GM23338 (cell line): ENCODE data around the gene LTBR. TPM values are rescaled to one million over a fixed set of nuclear protein-coding genes. Genes with fewer than 3 reads are reported as not detected.
A peak's percentile ranks its signal among the peaks of the same experiment; 100 is the strongest.

Experiments
- ATAC-seq: fragments of 200-7000 bp; cut with Tn5 transposase; 3 replicates; pipeline ENCODE4 v1.9.1; 2020
- DNase-seq: peaks from one replicate; pipeline ENCODE4 v3.0.0-alpha.2; 2015; ENCODE audit warnings: low spot score
- H2AFZ ChIP-seq: fragments of 200-600 bp; sonication (generic); 2 replicates; pipeline ENCODE4 v1.8.0; 2016; ENCODE audit warnings: antibody characterized with exemption, mild to moderate bottlenecking, moderate library complexity
- H3F3A ChIP-seq: fragments of 200-600 bp; sonication (generic); replicated peaks from 2 replicates; pipeline ENCODE4 v1.8.0; 2017; ENCODE audit warnings: antibody characterized with exemption, mixed run types, low read depth
- H3K27ac ChIP-seq: fragments of 200-600 bp; sonication (generic); 2 replicates; pipeline ENCODE4 v1.6.1; 2016; ENCODE audit warnings: low read depth
- H3K27me3 ChIP-seq: fragments of 200-600 bp; sonication (generic); 2 replicates; pipeline ENCODE4 v1.8.0; 2016; ENCODE audit warnings: mild to moderate bottlenecking, mixed run types, moderate library complexity; ENCODE audit not compliant: insufficient read depth
- H3K36me3 ChIP-seq: fragments of 200-600 bp; sonication (generic); 2 replicates; pipeline ENCODE4 v1.8.0; 2016; ENCODE audit warnings: mild to moderate bottlenecking; ENCODE audit not compliant: insufficient read depth
- H3K4me1 ChIP-seq: fragments of 200-600 bp; sonication (generic); 2 replicates; pipeline ENCODE4 v1.8.0; 2016; ENCODE audit warnings: mild to moderate bottlenecking, moderate library complexity; ENCODE audit not compliant: insufficient read depth
- H3K4me2 ChIP-seq: fragments of 200-600 bp; sonication (generic); 2 replicates; pipeline ENCODE4 v1.7.1; 2017; ENCODE audit warnings: mixed run types
- H3K4me3 ChIP-seq: fragments of 200-600 bp; sonication (generic); 2 replicates; pipeline ENCODE4 v1.6.1; 2016; ENCODE audit warnings: mixed run types
- H3K79me2 ChIP-seq: fragments of 200-600 bp; sonication (generic); replicated peaks from 2 replicates; pipeline ENCODE4 v1.8.0; 2017; ENCODE audit warnings: mild to moderate bottlenecking; ENCODE audit not compliant: insufficient read depth
- H3K9me2 ChIP-seq: fragments of 200-600 bp; sonication (generic); 2 replicates; pipeline ENCODE4 v1.8.0; 2017; ENCODE audit not compliant: insufficient read depth
- H4K20me1 ChIP-seq: fragments of 200-600 bp; sonication (generic); replicated peaks from 2 replicates; pipeline ENCODE4 v1.8.0; 2017; ENCODE audit warnings: mild to moderate bottlenecking; ENCODE audit not compliant: insufficient read depth
- H3K27ac Mint-ChIP-seq: 2 replicates; pipeline ENCODE4 v1.8.0; 2020; ENCODE audit warnings: inconsistent platforms, mild to moderate bottlenecking, moderate library complexity, mixed read lengths
- H3K27me3 Mint-ChIP-seq: 3 replicates; pipeline ENCODE4 v1.8.0; 2022; ENCODE audit warnings: low read depth, mild to moderate bottlenecking, moderate library complexity, mixed read lengths, inconsistent platforms; ENCODE audit not compliant: insufficient read depth, poor library complexity
- H3K36me3 Mint-ChIP-seq: 3 replicates; pipeline ENCODE4 v1.8.0; 2021; ENCODE audit warnings: low read depth, mild to moderate bottlenecking, inconsistent platforms, moderate library complexity, mixed read lengths
- H3K4me1 Mint-ChIP-seq: 3 replicates; pipeline ENCODE4 v1.8.0; 2020; ENCODE audit warnings: mild to moderate bottlenecking, inconsistent platforms, mixed read lengths
- H3K4me3 Mint-ChIP-seq: 3 replicates; pipeline ENCODE4 v1.8.0; 2021; ENCODE audit warnings: moderate library complexity, mild to moderate bottlenecking, inconsistent platforms, mixed read lengths
- H3K9me3 Mint-ChIP-seq: 3 replicates; pipeline ENCODE4 v1.8.0; 2020; ENCODE audit warnings: moderate library complexity, mild to moderate bottlenecking, inconsistent platforms, mixed read lengths
- CREB1 ChIP-seq: fragments of 250-450 bp; sonication (Bioruptor Pico); IDR thresholded peaks from 2 replicates; pipeline ENCODE4 v1.5.0; 2020; ENCODE audit warnings: low read depth, mild to moderate bottlenecking, moderate library complexity
- CTCF ChIP-seq, 2 experiments: fragments of 200-600 bp in 1 of 2; sonication (generic) in 1 of 2; conservative IDR thresholded peaks; 2 replicates each; pipeline versions ENCODE4 v1.5.1 to v1.6.1; 2016 to 2017; ENCODE audit warnings: antibody characterized with exemption in 2 of 2, low read depth in 2 of 2, mild to moderate bottlenecking in 2 of 2, moderate library complexity in 1 of 2
- EZH2 ChIP-seq: fragments of 200-600 bp; sonication (generic); IDR thresholded peaks from one replicate; pipeline ENCODE4 v1.8.0; 2017; ENCODE audit warnings: antibody characterized with exemption, mild to moderate bottlenecking, low read depth; ENCODE audit not compliant: unreplicated experiment
- JUNB ChIP-seq: IDR thresholded peaks from one replicate; pipeline ENCODE4 v1.6.1; 2016; ENCODE audit warnings: antibody characterized with exemption; ENCODE audit not compliant: unreplicated experiment
- NANOG ChIP-seq: IDR thresholded peaks from 2 replicates; pipeline ENCODE4 v1.6.1; 2016; ENCODE audit warnings: antibody characterized with exemption, borderline replicate concordance
- POLR2AphosphoS5 ChIP-seq: IDR thresholded peaks from 2 replicates; pipeline ENCODE4 v1.6.1; 2016; ENCODE audit warnings: antibody characterized with exemption, low read depth
- STAT1 ChIP-seq: IDR thresholded peaks from one replicate; pipeline ENCODE4 v1.6.1; 2016; ENCODE audit warnings: antibody characterized with exemption; ENCODE audit not compliant: unreplicated experiment
- ZNF114 ChIP-seq: fragments of 250-450 bp; sonication (Bioruptor Pico); IDR thresholded peaks from 2 replicates; pipeline ENCODE4 v1.5.0; 2020; ENCODE audit warnings: mild to moderate bottlenecking, moderate library complexity
- ZNF331 ChIP-seq: fragments of 250-450 bp; sonication (Bioruptor Pico); IDR thresholded peaks from 2 replicates; pipeline ENCODE4 v1.5.0; 2020; ENCODE audit warnings: low read depth, mild to moderate bottlenecking, moderate library complexity
- ZNF462 ChIP-seq: fragments of 250-450 bp; sonication (Bioruptor Pico); IDR thresholded peaks from 2 replicates; pipeline ENCODE4 v1.5.0; 2020; ENCODE audit warnings: mild to moderate bottlenecking, moderate library complexity
- polyA plus RNA-seq: library from polyadenylated mRNA; unstranded; fragments of >200 nt; fragmentation: Nextera tagmentation; extraction: Ambion mirVana; gene quantifications from 2 replicates; pipeline ENCODE4 v1.2.1, GENCODE V29; 2016
- total RNA-seq: library from RNA; depleted of rRNA; stranded (reverse); fragments of >200 nt; shearing (Covaris generic); gene quantifications from 2 replicates; pipeline ENCODE4 v1.2.3, GENCODE V29; 2014
- TF ChIP-seq, protein P1 (sequence below): IDR thresholded peaks from one replicate; pipeline ENCODE4 v1.6.1; 2018; ENCODE audit warnings: antibody characterized with exemption; ENCODE audit not compliant: unreplicated experiment
- TF ChIP-seq, protein P2 (sequence below): IDR thresholded peaks from 2 replicates; pipeline ENCODE4 v1.6.1; 2016; ENCODE audit warnings: antibody characterized with exemption

LTBR gene
- total and polyA plus RNA-seq, 2 experiments from 2014 or later: 6.1 to 6.8 TPM

DNA sequence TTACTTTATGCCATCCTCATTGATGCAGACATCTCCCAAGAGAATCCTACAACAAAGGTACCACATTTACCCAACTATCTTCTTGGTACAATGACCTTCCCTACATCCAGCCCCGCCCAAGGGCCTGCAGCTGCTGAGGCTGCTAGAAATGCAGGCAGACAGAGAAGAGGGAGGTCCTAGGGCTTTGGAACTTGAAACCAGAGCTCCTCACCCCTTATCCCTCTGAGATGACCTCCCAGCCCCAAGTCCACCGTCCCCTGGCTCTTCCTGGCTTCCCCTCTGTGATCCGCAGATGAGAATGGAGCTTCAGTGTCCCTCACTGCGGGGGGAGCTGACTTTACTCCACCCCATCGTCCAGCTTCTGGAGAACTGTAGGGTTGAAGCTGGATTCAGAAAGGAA lies 40.4 kb upstream of the LTBR start:
- Histone ChIP-seq H3K9me2 (peaks cover 4% of the 10 kb centered on the region; the same call in 1 of the 2 replicates), H4K20me1 (0 out of 2 replicates have a peak, but pooled peaks cover 3% of the 10 kb centered on the region), H3K4me2 (0 out of 2 replicates have a peak overlapping the region, but pooled peaks have one; percentile 62), H3K36me3 (no peaks in the 10 kb centered on the region; the same call in 1 of the 2 replicates), H3K4me1 (peaks cover 45% of the 10 kb centered on the region), H2AFZ (no peak overlapping the region), H3K4me3 (no peak overlapping the region), H3K27me3 (no peaks in the 10 kb centered on the region), H3K27ac (no peak overlapping the region), H3K79me2 (peaks cover 34% of the 10 kb centered on the region), H3F3A (peaks cover 13% of the 10 kb centered on the region)
- Mint-ChIP-seq H3K36me3 (peaks cover 20% of the 10 kb centered on the region), H3K27ac (no peak overlapping the region), H3K4me3 (no peak overlapping the region; the same call in 2 of the 3 replicates), H3K9me3 (no peaks in the 10 kb centered on the region), H3K4me1 (peaks cover 18% of the 10 kb centered on the region), H3K27me3 (peaks cover 5% of the 10 kb centered on the region)
- ATAC-seq (peak; percentile 2; the same call in 2 of the 3 replicates), DNase-seq (no peak)
- no peak for TF ChIP-seq JUNB
- TF ChIP-seq, protein P1, sequence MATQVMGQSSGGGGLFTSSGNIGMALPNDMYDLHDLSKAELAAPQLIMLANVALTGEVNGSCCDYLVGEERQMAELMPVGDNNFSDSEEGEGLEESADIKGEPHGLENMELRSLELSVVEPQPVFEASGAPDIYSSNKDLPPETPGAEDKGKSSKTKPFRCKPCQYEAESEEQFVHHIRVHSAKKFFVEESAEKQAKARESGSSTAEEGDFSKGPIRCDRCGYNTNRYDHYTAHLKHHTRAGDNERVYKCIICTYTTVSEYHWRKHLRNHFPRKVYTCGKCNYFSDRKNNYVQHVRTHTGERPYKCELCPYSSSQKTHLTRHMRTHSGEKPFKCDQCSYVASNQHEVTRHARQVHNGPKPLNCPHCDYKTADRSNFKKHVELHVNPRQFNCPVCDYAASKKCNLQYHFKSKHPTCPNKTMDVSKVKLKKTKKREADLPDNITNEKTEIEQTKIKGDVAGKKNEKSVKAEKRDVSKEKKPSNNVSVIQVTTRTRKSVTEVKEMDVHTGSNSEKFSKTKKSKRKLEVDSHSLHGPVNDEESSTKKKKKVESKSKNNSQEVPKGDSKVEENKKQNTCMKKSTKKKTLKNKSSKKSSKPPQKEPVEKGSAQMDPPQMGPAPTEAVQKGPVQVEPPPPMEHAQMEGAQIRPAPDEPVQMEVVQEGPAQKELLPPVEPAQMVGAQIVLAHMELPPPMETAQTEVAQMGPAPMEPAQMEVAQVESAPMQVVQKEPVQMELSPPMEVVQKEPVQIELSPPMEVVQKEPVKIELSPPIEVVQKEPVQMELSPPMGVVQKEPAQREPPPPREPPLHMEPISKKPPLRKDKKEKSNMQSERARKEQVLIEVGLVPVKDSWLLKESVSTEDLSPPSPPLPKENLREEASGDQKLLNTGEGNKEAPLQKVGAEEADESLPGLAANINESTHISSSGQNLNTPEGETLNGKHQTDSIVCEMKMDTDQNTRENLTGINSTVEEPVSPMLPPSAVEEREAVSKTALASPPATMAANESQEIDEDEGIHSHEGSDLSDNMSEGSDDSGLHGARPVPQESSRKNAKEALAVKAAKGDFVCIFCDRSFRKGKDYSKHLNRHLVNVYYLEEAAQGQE: no peak
- peak; percentile 48; the same call in 1 of the 2 replicates for TF ChIP-seq ZNF462
- no peak for TF ChIP-seq STAT1
- TF ChIP-seq ZNF114 (CRISPR knock-in tag): no peak
- no peak for TF ChIP-seq NANOG
- TF ChIP-seq, protein P2, sequence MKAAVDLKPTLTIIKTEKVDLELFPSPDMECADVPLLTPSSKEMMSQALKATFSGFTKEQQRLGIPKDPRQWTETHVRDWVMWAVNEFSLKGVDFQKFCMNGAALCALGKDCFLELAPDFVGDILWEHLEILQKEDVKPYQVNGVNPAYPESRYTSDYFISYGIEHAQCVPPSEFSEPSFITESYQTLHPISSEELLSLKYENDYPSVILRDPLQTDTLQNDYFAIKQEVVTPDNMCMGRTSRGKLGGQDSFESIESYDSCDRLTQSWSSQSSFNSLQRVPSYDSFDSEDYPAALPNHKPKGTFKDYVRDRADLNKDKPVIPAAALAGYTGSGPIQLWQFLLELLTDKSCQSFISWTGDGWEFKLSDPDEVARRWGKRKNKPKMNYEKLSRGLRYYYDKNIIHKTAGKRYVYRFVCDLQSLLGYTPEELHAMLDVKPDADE: peak; percentile 13; the same call in 1 of the 2 replicates
- no peak for TF ChIP-seq CREB1 (CRISPR knock-in tag)
- no peak for TF ChIP-seq POLR2AphosphoS5
- TF ChIP-seq CTCF (conservative IDR thresholded peaks at IDR 0.05; ENCODE audit: low read depth in 2 of 2): no peak
- TF ChIP-seq EZH2: no peak
- TF ChIP-seq ZNF331 (CRISPR knock-in tag): no peak
